ENCODE measurements around the gene JPT2.
A peak's percentile ranks its signal among the peaks of the same experiment; 100 is the strongest.
"Not testable (repeated sequence)": the region's sequence is repeated elsewhere in the genome, so short reads cannot be mapped to it uniquely, and the experiment has no call there.

JPT2 gene

DNA sequence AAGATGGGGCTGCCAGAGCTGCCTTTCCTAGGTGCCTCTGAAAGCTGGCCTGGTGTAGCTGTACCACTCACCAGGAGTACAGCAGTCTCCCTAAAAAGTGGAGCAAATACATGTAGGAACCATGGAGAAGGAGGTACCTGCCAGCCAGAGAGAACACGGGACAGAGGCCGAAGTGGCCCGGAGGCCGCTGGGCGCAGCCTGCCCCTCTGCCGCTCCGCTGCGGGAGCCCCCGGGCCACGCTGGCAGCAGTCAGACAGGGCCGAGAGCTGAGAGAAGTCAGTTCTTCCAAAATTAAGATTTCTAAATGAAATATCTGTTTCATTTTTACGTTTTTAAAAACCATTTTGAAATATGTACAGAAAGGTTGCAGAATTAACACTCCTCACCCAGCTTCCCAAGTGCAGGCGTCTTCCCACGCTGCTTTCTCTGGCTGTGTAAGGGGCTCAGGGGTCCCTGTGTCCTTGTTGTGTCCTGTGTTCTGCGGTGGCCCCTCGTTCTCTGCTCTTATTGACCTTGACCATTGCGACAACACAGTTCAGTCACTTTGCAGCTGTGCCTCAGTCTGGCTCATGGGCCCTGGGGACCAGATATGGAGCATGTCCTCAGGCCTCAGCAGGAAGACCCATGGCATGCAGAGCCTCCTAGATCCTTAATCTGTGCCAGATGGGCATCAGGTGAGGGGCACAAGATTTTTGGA is 32.9 kb downstream of the JPT2 start:
- no peak for DNase-seq

DNA sequence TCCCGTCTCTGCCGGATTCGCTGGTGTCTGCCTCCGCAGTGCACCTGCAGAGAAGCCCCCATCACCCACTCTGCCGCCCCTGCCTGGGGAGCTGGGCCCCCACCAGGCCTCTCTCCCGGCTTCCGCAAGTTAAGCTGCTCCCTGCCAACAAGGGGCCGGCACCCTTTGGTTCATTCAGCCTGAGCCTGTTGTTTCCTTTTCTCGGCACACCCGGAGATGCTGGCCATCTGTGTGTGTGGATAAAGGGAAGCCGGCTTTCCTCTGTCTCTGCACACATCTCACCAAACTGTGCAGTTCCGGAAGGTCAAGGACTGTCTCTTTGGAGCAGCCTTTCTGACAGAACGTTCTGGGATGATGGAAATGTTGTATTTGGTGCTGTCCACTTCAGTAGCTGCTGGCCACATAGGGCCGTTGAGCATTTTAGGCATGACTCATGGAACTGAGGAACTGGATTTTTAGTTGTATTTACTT is 34.7 kb downstream of the JPT2 start:
- no peak for DNase-seq

DNA sequence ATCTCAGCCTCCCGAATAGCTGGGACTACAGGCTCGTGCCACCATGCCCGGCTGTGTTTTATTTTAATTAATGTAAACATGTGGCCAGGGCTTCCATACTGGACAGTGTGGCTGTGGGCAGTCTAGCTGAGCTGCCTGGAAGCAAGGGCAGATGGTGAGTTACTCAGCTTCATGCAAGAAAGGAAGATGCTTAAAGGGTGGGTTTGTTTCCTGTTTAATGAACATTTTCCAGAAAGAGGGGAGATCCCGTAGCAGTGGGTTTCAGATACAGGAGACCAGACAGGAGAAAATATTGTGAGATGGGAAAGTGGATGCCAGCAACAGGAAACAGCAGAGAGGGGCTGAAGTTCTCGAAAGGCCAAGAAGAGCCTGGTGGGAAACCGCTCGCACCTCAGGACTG is 35.3 kb downstream of the JPT2 start:
- no peak for DNase-seq

- DNase-seq: no peak
Measured at GRCh38 chr16:1713933-1714332, 35.9 kb downstream of the JPT2 start.

- no peak for DNase-seq
Measured at GRCh38 chr16:1715220-1715619, 37.1 kb downstream of the JPT2 start.

DNA sequence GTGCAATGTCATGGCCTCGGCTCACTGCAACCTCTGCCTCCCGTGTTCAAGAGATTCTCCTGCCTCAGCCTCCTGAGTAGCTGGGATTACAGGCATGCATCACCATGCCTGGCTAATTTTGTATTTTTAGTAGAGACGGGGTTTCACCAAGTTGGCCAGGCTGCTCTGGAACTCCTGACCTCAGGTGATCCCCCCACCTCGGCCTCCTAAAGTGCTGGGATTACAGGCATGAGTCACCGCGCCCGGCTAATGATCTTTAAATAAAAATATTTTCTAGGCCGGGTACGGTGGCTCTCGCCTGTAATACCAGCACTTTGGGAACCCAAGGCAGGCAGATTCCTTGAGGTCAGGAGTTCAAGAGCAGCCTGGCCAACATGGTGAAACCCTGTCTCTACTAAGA is 40.2 kb downstream of the JPT2 start:
- not testable (repeated sequence) for DNase-seq

- not testable (repeated sequence) for DNase-seq
Measured at GRCh38 chr16:1719559-1720229, 41.6 kb downstream of the JPT2 start.

GRCh38 chr16:1721372-1721771 is 43.3 kb downstream of the JPT2 start:
- DNase-seq: no peak

GRCh38 chr16:1723450-1724147 is 45.5 kb downstream of the JPT2 start:
- peak; percentile 50 for DNase-seq

DNA sequence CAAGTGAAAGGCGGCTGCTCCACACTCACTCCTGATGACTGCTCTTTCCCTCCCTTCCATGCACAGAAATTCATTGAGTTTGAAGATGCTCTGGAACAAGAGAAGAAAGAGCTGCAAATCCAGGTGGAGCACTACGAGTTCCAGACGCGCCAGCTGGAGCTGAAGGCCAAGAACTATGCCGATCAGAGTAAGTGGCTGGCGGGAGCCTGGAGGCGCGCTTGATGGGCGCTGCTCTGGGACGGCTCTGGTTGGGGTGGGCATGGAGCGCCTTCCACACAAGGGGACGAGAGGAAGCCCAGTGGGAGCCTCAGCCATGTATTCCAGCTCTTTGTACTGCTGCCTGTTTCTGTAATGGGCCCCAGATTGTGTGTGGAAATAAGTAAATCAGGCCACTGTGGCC is 46.4 kb downstream of the JPT2 start:
- no peak for DNase-seq

GRCh38 chr16:1726661-1727502 is 48.8 kb downstream of the JPT2 start:
- DNase-seq: no peak

- no peak for DNase-seq
Measured at GRCh38 chr16:1727651-1728624, 49.9 kb downstream of the JPT2 start.

DNA sequence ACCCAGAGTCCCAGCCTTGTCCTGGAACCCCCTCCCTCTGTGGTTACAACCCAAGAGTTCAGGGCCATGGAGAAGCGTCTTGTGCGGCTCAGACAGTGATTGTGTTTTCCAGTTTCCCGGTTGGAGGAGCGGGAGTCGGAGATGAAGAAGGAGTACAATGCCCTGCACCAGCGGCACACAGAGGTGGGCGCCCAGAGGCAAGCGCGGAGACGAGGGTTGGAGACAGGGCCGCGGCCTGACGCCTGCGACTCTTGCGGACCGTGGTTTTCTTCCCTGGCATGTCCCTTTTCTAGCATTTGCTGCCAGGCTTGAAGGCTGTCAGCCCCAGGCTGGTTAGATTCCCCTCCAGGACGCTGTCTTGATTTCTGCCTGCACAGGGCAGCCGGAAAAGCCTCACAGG is 50.9 kb downstream of the JPT2 start:
- DNase-seq: no peak

- no peak for DNase-seq
Measured at GRCh38 chr16:1729445-1729844, 51.4 kb downstream of the JPT2 start.

DNA sequence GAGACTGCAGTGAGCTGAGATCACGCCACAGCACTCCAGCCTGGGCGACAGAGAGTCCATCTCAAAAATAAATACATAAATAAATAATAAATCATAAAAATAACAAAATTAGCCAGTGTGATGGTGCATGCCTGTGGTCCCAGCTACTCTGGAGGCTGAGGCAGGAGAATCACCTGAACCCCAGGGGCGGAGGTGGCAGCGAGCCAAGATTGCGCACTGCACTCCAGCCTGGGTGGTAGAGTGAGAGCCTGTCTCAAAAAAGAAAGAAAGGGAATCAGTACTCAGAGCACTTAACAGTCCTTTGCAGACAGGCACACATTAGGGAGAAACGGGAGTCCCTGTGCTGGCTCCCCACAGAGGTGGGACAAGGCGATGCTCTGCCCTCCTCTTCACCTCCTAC is 53.0 kb downstream of the JPT2 start:
- DNase-seq: no peak

DNA sequence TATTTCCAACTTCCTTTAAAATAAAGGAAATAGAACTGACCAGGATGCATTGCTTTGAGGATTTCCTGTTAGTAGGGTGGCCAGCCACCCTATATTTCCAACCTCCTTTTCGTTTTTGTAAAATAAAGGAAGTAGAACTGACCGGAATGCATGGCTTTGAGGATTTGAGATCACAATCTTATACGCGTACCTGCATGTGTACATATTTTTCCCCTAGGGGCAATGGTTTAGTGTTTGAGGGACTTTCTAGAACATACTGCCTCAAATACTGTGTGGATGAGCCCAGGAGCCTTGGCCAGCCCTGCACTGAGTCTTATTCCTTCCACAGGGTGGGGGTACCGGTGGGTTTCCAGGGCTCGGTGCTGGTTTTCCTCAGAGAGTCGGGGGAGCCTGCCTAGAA is 53.5 kb downstream of the JPT2 start:
- DNase-seq: no peak

DNA sequence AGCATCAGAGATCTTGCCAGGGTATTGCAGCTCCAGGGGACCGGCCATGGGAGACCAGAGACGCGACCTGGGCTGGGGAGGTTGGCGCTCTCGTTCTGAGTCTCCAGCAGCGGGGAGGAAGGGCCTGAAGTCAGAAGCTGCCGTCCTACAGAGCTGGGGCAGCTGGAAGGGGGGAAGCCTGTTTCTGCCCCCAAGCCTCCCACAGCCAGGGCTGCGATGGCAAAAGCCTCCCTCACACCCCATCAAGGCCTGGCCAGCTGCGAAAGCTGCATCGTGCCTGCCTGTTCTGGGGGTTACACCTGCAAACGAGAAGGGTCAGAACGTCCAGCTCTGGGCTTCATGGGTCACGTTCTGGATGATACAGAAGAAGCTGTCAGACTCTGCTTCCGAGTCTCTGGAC is 54.0 kb downstream of the JPT2 start:
- no peak for DNase-seq

GRCh38 chr16:1732551-1732987 is 54.5 kb downstream of the JPT2 start:
- not testable (repeated sequence) for DNase-seq

- no peak for DNase-seq
Measured at GRCh38 chr16:1734123-1734522, 56.0 kb downstream of the JPT2 start.

- DNase-seq: no peak
Measured at GRCh38 chr16:1734816-1735215, 56.7 kb downstream of the JPT2 start.

- no peak for DNase-seq
Measured at GRCh38 chr16:1740234-1740633, 62.2 kb downstream of the JPT2 start.
